Measurements from ENCODE around the gene PLEKHN1.
"Not testable (repeated sequence)": the region's sequence is repeated elsewhere in the genome, so short reads cannot be mapped to it uniquely, and the experiment has no call there.

The PLEKHN1 gene

GRCh38 chr1:942411-942821, 23.9 kb upstream of the PLEKHN1 start:
- H3K27ac ChIP-seq: peak overlapping the region; percentile 45
- TF ChIP-seq ZFX (IDR thresholded peaks at IDR 0.05) (no peak), CTCF (conservative IDR thresholded peaks at IDR 0.05) (no peak)

- no peak for TF ChIP-seq ZFX (IDR thresholded peaks at IDR 0.05)
- no peak for TF ChIP-seq CTCF (conservative IDR thresholded peaks at IDR 0.05)
- peak overlapping the region; percentile 45; the same call in 1 of the 2 replicates for H3K27ac ChIP-seq
Measured at GRCh38 chr1:942864-943533, 23.3 kb upstream of the PLEKHN1 start.

- TF ChIP-seq CTCF (conservative IDR thresholded peaks at IDR 0.05): no peak
- TF ChIP-seq ZFX (IDR thresholded peaks at IDR 0.05): no peak
- H3K27ac ChIP-seq: no peak overlapping the region
Measured at GRCh38 chr1:943545-944340, 22.5 kb upstream of the PLEKHN1 start.

- no peak for TF ChIP-seq ZFX (IDR thresholded peaks at IDR 0.05)
- TF ChIP-seq CTCF (conservative IDR thresholded peaks at IDR 0.05): no peak
- no peak overlapping the region for H3K27ac ChIP-seq
Measured at GRCh38 chr1:944341-945325, 21.6 kb upstream of the PLEKHN1 start.

DNA sequence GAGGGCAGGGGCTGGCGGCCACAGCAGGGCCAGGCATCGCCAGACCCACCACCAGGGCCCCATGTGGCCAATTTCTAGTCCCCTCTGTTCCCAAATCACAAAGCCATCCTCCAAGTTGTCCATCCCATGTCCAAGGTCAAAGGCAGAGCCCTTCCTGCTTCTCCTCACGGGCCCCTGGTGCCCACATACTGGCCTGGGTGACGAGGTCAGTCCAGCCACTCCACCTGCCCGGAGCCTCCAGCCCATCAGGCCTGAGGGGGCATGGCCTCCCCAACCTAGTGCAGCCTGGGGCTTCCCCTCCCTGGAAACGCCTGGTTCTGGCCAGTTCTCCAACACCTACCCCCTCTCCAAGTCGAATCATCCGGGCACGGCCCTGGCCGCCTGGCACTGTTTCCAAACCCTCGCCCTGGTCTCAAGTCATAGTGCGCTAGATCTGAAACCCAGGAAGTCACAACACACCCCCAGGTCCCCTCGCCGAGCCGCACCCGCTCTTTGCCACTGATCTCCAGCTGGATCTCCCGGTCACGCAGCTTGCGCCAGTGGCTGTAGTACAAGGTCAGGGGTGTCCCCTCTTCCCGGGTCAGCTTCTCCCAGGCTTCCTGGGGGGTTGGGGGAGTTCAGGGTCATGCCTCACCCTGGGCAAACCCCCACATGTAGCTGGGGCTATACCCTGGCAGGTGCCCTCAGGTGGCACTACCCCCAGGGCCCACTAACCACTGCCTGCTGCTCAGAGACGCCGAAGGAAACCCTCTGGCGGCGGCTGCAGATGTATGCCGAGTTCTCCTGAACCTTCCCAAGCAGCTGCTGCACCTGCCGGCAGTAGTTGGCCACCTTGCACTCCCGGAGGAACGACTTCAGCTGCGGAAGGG, 20.4 kb upstream of the PLEKHN1 start:
- no peak overlapping the region for H3K27ac ChIP-seq
- TF ChIP-seq CTCF (conservative IDR thresholded peaks at IDR 0.05): no peak
- no peak for TF ChIP-seq ZFX (IDR thresholded peaks at IDR 0.05)

GRCh38 chr1:946811-947210, 19.5 kb upstream of the PLEKHN1 start:
- H3K27ac ChIP-seq: not testable (repeated sequence)

DNA sequence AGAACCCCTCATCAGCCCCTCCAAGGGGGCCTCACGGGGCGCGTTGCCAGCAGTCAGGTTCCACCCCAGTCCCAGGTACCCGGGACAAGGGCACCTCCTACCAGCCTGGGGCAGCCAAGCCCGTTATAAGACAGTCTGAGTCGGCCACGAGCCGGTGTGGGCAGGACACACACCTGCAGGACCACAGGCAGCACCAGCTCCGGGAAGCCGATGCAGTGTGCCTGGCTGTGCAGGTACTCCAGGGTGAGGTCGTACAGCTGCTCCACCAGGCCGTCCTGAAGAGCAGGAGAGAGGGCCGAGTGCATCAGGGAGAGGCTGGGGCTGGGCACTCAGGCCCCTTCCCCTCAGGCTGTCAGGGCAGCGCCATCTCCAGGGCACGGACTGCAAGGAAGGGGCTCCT, 18.3 kb upstream of the PLEKHN1 start:
- no peak for TF ChIP-seq ZFX (IDR thresholded peaks at IDR 0.05)
- TF ChIP-seq CTCF (conservative IDR thresholded peaks at IDR 0.05): no peak
- H3K27ac ChIP-seq: no peak overlapping the region

Measured in C4-2B (cell line).